Adrenal gland (tissue), 12 donors: ENCODE results near the gene LARGE1. TPM values are rescaled to one million over a fixed set of nuclear protein-coding genes. Genes with fewer than 3 reads are reported as not detected.

Source experiments
- DNase-seq, 7 donors: peaks; one replicate each; pipeline ENCODE4 v3.0.0-alpha.2; 2019 to 2020
- H3K27ac ChIP-seq, 5 donors: fragments of 200-600 bp; sonication (generic) in 4 of 5; 1 replicate in 3 of 5; 2 replicates in 2 of 5; pipeline versions ENCODE4 v1.5.1 to v1.8.0; 2016 to 2020; ENCODE audit warnings: mild to moderate bottlenecking in 1 of 5
- H3K27me3 ChIP-seq: fragments of 200-600 bp; 2 replicates; pipeline ENCODE4 v1.8.0; 2021
- H3K36me3 ChIP-seq, 2 donors: fragments of 200-600 bp; replicated peaks in 1 of 2; 1 replicate in 1 of 2; 2 replicates in 1 of 2; pipeline versions ENCODE4 v1.5.1 to v1.8.0; 2018 to 2022
- H3K4me1 ChIP-seq, 2 donors: fragments of 200-600 bp; replicated peaks in 1 of 2; 1 replicate in 1 of 2; 2 replicates in 1 of 2; pipeline versions ENCODE4 v1.5.1 to v1.8.0; 2018 to 2021
- H3K4me3 ChIP-seq, 4 donors: fragments of 200-600 bp; sonication (generic) in 3 of 4; one replicate each; pipeline ENCODE4 v1.5.1; 2016 to 2018
- H3K9me3 ChIP-seq, 3 donors: fragments of 200-600 bp; sonication (generic) in 1 of 3; replicated peaks in 1 of 3; 1 replicate in 2 of 3; 2 replicates in 1 of 3; pipeline versions ENCODE4 v1.5.1 to v1.8.0; 2016 to 2021
- POLR2A ChIP-seq, 2 donors: fragments of 450-650 bp; IDR thresholded peaks; one replicate each; pipeline ENCODE4 v1.6.1; 2017; ENCODE audit warnings: antibody characterized with exemption in 2 of 2, mild to moderate bottlenecking in 2 of 2, moderate library complexity in 1 of 2
- WGBS, 4 donors: extraction: QIAGEN DNeasy Blood & Tissue Kit in 2 of 4; methylation state at CpG; one replicate each; pipeline versions ENCODE4 v1.1.5 to v1.1.7; 2013 to 2017; 5-methylcytosine and 5-hydroxymethylcytosine counted together
- intact Hi-C, 2 donors: fragments of 100-400 bp; cut with DNase I; formaldehyde crosslinking; loops; one replicate each; pipeline versions ENCODE4 v1.14.1 to v1.15.0; 2022 to 2023
- polyA plus RNA-seq, 3 donors: library from polyadenylated mRNA; stranded (reverse); fragments of 200-250 nt in 2 of 3; fragments of 350-450 nt in 1 of 3; fragmentation: Illumina TruSeq in 1 of 3; extraction: RNeasy Lipid Tissue Mini Kit (QIAGEN cat#74804) in 1 of 3; gene quantifications; one replicate each; pipeline ENCODE4 v1.2.3, GENCODE V29; 2013 to 2014
- total RNA-seq, 9 donors: library from RNA; depleted of rRNA in 4 of 9; stranded (reverse); fragments of >200 nt in 4 of 9; fragments of 120-200 nt in 1 of 9; fragmentation: NEBNext Ultra II Directional in 1 of 9; extraction: Animal tissue kit (Norgen Biotek cat#: 25700) in 1 of 9; gene quantifications; one replicate each; pipeline versions ENCODE4 v1.1.0 to v1.2.4, GENCODE V29; 2013 to 2023
- TF ChIP-seq, protein P1 (sequence below), 6 experiments: fragments of 450-650 bp in 4 of 6; fragments of 200-600 bp in 2 of 6; sonication (generic) in 1 of 6; IDR thresholded peaks; 1 replicate in 5 of 6; 2 replicates in 1 of 6; pipeline versions ENCODE4 v1.5.1 to v1.8.0; 2016 to 2021; ENCODE audit warnings: antibody characterized with exemption in 6 of 6, mild to moderate bottlenecking in 2 of 6, moderate library complexity in 1 of 6
- donor health status: healthy with polysubstance abuse.
- donor health status: Bipolar disorder and iron deficiency.
- donor health status: DM: yes; HTN: yes; CAD: no.
- donor health status: DM: no; HTN: no; CAD: no.
- donor health status: DM: no; HTN: no; CAD: no.
- donor health status: DM: yes; HTN: yes; CAD: no.

Gene LARGE1
- total and polyA plus RNA-seq, 12 donors: 3.4 to 67.6 (median 30.6) TPM

DNA sequence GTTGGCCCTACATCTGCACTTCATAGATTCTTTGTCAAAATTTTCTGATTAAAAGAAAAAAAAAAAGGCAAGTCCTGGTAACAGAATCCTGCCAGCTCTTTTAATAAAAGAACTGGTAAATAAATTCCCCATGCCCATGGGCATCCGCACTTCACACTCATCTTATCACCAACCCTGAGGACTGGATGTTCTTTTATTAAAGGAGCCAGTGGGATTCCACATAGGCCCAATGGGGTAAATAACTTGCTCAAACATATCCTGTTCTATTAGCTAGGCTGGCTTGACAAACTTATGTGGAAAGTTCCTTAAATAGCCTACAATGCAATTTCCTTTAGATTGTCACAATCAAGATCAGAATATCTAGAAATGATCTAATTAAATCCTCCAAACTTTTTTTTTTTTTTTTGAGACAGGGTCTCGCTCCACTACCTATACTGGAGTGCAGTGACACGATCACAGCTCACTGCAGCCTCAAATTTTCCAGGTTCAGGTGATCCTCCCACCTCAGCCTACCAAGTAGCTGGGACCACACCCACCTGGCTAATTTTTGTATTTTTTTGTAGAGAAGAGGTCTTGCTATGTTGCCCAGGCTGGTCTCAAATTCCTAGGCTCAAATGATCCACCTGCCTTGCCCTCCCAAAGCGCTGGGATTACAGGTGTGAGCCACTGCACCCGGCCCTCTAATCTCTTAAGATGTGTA lies 380.9 kb downstream of the LARGE1 start:
- 85 to 96% (median 93%) methylated on average over 3 to 5 of the region's 5 CpGs for WGBS, 4 donors
- no peak for DNase-seq
- Histone ChIP-seq H3K27me3 (no peaks in the 10 kb centered on the region), H3K27ac (peak overlapping the region in 3 of 5 donors; percentile 14 to 89 (median 74)), H3K9me3 (no peaks in the 10 kb centered on the region), H3K4me3 (no peak overlapping the region), H3K4me1 (peaks cover 11 to 44% of the 10 kb centered on the region in 2 donors), H3K36me3 (no peaks in the 10 kb centered on the region)
- TF ChIP-seq, protein P1, sequence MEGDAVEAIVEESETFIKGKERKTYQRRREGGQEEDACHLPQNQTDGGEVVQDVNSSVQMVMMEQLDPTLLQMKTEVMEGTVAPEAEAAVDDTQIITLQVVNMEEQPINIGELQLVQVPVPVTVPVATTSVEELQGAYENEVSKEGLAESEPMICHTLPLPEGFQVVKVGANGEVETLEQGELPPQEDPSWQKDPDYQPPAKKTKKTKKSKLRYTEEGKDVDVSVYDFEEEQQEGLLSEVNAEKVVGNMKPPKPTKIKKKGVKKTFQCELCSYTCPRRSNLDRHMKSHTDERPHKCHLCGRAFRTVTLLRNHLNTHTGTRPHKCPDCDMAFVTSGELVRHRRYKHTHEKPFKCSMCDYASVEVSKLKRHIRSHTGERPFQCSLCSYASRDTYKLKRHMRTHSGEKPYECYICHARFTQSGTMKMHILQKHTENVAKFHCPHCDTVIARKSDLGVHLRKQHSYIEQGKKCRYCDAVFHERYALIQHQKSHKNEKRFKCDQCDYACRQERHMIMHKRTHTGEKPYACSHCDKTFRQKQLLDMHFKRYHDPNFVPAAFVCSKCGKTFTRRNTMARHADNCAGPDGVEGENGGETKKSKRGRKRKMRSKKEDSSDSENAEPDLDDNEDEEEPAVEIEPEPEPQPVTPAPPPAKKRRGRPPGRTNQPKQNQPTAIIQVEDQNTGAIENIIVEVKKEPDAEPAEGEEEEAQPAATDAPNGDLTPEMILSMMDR (IDR thresholded peaks at IDR 0.05): no peak
- TF ChIP-seq POLR2A (IDR thresholded peaks at IDR 0.05): no peak
- intact Hi-C loops: no loop called here

- Histone ChIP-seq H3K4me3 (no peak overlapping the region), H3K4me1 (peaks cover 11 to 44% of the 10 kb centered on the region in 2 donors), H3K27ac (peak overlapping the region in 2 of 5 donors; percentile 5 to 89), H3K9me3 (no peaks in the 10 kb centered on the region), H3K36me3 (no peaks in the 10 kb centered on the region), H3K27me3 (no peaks in the 10 kb centered on the region)
- 46 to 60% (median 57%) methylated on average over 5 to 6 of the region's 6 CpGs for WGBS, 4 donors
- TF ChIP-seq, protein P1 (IDR thresholded peaks at IDR 0.05): no peak
- TF ChIP-seq POLR2A (IDR thresholded peaks at IDR 0.05): no peak
- intact Hi-C loops: no loop called here
- DNase-seq: peak in 3 of 7 donors; percentile 55 to 73 (median 62)
Observed at GRCh38 chr22:33538277-33538885, 381.9 kb downstream of the LARGE1 start.

GRCh38 chr22:33537059-33537458 lies 383.2 kb downstream of the LARGE1 start:
- no peak for DNase-seq
- Histone ChIP-seq H3K4me3 (no peak overlapping the region), H3K9me3 (no peaks in the 10 kb centered on the region), H3K27ac (peak overlapping the region in 3 of 5 donors; percentile 80 to 89 (median 83)), H3K4me1 (peaks cover 11 to 36% of the 10 kb centered on the region in 2 donors), H3K27me3 (no peaks in the 10 kb centered on the region), H3K36me3 (no peaks in the 10 kb centered on the region)
- no peak for TF ChIP-seq POLR2A (IDR thresholded peaks at IDR 0.05)
- TF ChIP-seq, protein P1 (IDR thresholded peaks at IDR 0.05): no peak
- intact Hi-C loops: no loop called here
- WGBS, 4 donors: 78 to 87% (median 80%) methylated on average over 7 to 9 of the region's 9 CpGs

DNA sequence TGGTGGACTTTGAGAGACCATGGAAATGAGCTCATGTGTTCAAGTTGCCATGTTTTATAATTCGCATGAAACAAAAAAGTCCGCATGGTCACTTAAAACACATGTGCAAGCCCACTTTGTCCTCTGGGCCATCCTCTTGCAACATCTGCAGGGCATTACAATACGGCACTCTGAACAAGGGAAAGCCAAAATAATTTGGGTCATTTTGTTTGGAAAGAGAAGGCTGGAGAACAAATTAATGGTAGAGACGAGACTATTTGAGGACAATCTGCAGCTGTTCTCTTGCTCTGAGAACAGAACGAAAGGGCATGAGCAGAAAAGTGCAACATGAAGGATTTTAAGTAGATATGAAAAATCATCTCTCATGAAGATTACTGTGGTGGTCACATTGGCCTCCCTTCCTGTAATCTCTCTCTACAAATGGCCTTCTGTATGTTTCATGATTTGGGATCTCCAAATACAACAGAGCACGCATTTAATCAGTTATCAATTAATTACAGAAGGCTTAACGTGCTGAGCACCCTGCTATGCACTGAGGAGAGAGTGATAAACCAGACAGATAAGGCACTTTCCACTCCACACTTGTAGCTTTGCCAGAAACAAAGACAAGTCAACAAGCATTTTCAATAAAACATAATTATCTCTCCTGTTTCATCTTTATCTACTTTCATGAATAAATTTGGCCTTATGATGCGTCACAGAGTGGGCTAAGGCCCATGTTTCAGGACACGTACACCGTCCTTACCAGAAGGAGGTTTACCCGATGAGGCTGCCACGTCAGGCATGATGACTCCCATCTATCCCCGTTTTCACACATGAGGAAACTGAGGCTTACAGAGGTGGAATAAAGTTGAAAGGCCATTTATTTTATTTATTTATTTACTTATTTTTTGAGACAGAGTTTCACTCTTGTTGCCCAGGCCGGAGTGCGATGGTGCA lies 384.1 kb downstream of the LARGE1 start:
- Histone ChIP-seq H3K4me3 (no peak overlapping the region), H3K36me3 (no peaks in the 10 kb centered on the region), H3K27ac (peak overlapping the region in 4 of 5 donors; percentile 5 to 89 (median 82)), H3K27me3 (no peaks in the 10 kb centered on the region), H3K4me1 (peaks cover 11 to 36% of the 10 kb centered on the region in 2 donors), H3K9me3 (no peaks in the 10 kb centered on the region)
- peak in 3 of 7 donors; percentile 84 to 91 (median 87) for DNase-seq
- TF ChIP-seq, protein P1 (IDR thresholded peaks at IDR 0.05): no peak
- intact Hi-C loops: no loop called here
- WGBS, 4 donors: 61 to 76% (median 73%) methylated on average over 15 of the region's 15 CpGs
